Mesenchymal stem cell (in vitro differentiated cells and primary cell): ENCODE data around the gene IL18R1.

Experiments used
- DNase-seq: peaks from one replicate; pipeline ENCODE4 v3.0.0-alpha.2; 2013
- H2AFZ ChIP-seq: one replicate; pipeline ENCODE4 v1.6.1; 2013; ENCODE audit warnings: low read depth, mild to moderate bottlenecking, control low read depth, inconsistent platforms, low read length, moderate library complexity
- H2AK5ac ChIP-seq: 2 replicates; pipeline ENCODE4 v1.6.1; 2013; ENCODE audit warnings: low read length, moderate library complexity, mild to moderate bottlenecking, inconsistent platforms; ENCODE audit not compliant: severe bottlenecking
- H2BK120ac ChIP-seq: one replicate; pipeline ENCODE4 v1.6.1; 2013; ENCODE audit warnings: low read depth, mild to moderate bottlenecking, inconsistent platforms, low read length, moderate library complexity
- H2BK12ac ChIP-seq, 2 experiments: one replicate each; pipeline ENCODE4 v1.6.1; 2013; ENCODE audit warnings: inconsistent platforms in 2 of 2, low read length in 2 of 2, mild to moderate bottlenecking in 2 of 2, moderate library complexity in 2 of 2, control low read depth in 1 of 2
- H2BK15ac ChIP-seq: one replicate; pipeline ENCODE4 v1.6.1; 2013; ENCODE audit warnings: mild to moderate bottlenecking, low read depth, inconsistent platforms; ENCODE audit not compliant: poor library complexity, severe bottlenecking
- H2BK5ac ChIP-seq: 2 replicates; pipeline ENCODE4 v1.6.1; 2013; ENCODE audit warnings: low read depth, mild to moderate bottlenecking, low read length, control low read depth, inconsistent platforms; ENCODE audit not compliant: poor library complexity, severe bottlenecking
- H3K14ac ChIP-seq, 2 experiments: one replicate each; pipeline ENCODE4 v1.6.1; 2013; ENCODE audit warnings: inconsistent platforms in 2 of 2, low read length in 2 of 2, control low read depth in 1 of 2, mild to moderate bottlenecking in 1 of 2, moderate library complexity in 1 of 2
- H3K18ac ChIP-seq, 2 experiments: one replicate each; pipeline ENCODE4 v1.6.1; 2013; ENCODE audit warnings: inconsistent platforms in 2 of 2, low read length in 2 of 2, control low read depth in 1 of 2, low read depth in 1 of 2, mild to moderate bottlenecking in 1 of 2
- H3K23ac ChIP-seq, 2 experiments: one replicate each; pipeline ENCODE4 v1.6.1; 2013; ENCODE audit warnings: inconsistent platforms in 2 of 2, low read length in 2 of 2, mild to moderate bottlenecking in 2 of 2, moderate library complexity in 2 of 2, control low read depth in 1 of 2
- H3K27ac ChIP-seq: 2 replicates; pipeline ENCODE4 v1.5.1; 2013; ENCODE audit warnings: mild to moderate bottlenecking, moderate library complexity, low read length, control low read depth, inconsistent platforms; ENCODE audit not compliant: poor library complexity, severe bottlenecking
- H3K27me3 ChIP-seq, 2 experiments: 2 replicates each; pipeline versions ENCODE4 v1.6.1 to v1.7.0; 2013; ENCODE audit warnings: low read length in 2 of 2, mild to moderate bottlenecking in 2 of 2, moderate library complexity in 2 of 2, control low read depth in 1 of 2, inconsistent platforms in 1 of 2; ENCODE audit not compliant: control insufficient read depth in 1 of 2, insufficient read depth in 1 of 2
- H3K36me3 ChIP-seq, 2 experiments: 2 replicates each; pipeline versions ENCODE4 v1.6.1 to v1.7.0; 2013; ENCODE audit warnings: low read length in 2 of 2, control low read depth in 1 of 2, inconsistent platforms in 1 of 2, low read depth in 1 of 2, mild to moderate bottlenecking in 1 of 2; ENCODE audit not compliant: insufficient read depth in 2 of 2, control insufficient read depth in 1 of 2
- H3K4ac ChIP-seq, 2 experiments: one replicate each; pipeline ENCODE4 v1.6.1; 2013; ENCODE audit warnings: inconsistent platforms in 2 of 2, low read length in 2 of 2, mild to moderate bottlenecking in 2 of 2, moderate library complexity in 2 of 2, control low read depth in 1 of 2, low read depth in 1 of 2
- H3K4me1 ChIP-seq: 2 replicates; pipeline ENCODE4 v1.6.1; 2013; ENCODE audit warnings: low read depth, low read length, control low read depth; ENCODE audit not compliant: control insufficient read depth, insufficient read depth
- H3K4me2 ChIP-seq: 2 replicates; pipeline ENCODE4 v1.6.1; 2013; ENCODE audit warnings: low read length, mild to moderate bottlenecking, inconsistent platforms; ENCODE audit not compliant: poor library complexity, severe bottlenecking
- H3K4me3 ChIP-seq, 2 experiments: 2 replicates each; pipeline versions ENCODE4 v1.5.1 to v1.7.0; 2013; ENCODE audit warnings: low read length in 2 of 2, mild to moderate bottlenecking in 2 of 2, control low read depth in 1 of 2, low read depth in 1 of 2; ENCODE audit not compliant: insufficient read depth in 1 of 2
- H3K79me1 ChIP-seq: replicated peaks from 2 replicates; pipeline ENCODE4 v1.6.1; 2013; ENCODE audit warnings: mild to moderate bottlenecking, control low read depth, low read length, inconsistent platforms; ENCODE audit not compliant: poor library complexity, severe bottlenecking
- H3K9ac ChIP-seq: 2 replicates; pipeline ENCODE4 v1.7.0; 2013; ENCODE audit warnings: mild to moderate bottlenecking, low read length, moderate library complexity
- H3K9me3 ChIP-seq: 2 replicates; pipeline ENCODE4 v1.7.0; 2013; ENCODE audit warnings: mild to moderate bottlenecking, low read length; ENCODE audit not compliant: control insufficient read depth
- H4K8ac ChIP-seq: one replicate; pipeline ENCODE4 v1.6.1; 2013; ENCODE audit warnings: inconsistent platforms, mild to moderate bottlenecking, low read length, moderate library complexity
- H4K91ac ChIP-seq: one replicate; pipeline ENCODE4 v1.6.1; 2013; ENCODE audit warnings: mild to moderate bottlenecking, low read length, inconsistent platforms
- WGBS: methylation state at CpG from one replicate; pipeline ENCODE4 v1.1.7; 2013; ENCODE audit warnings: mixed read lengths; 5-methylcytosine and 5-hydroxymethylcytosine counted together

IL18R1 gene

GRCh38 chr2:102387763-102388546, 32.4 kb downstream of the IL18R1 start:
- H2BK120ac ChIP-seq, result no peak overlapping the region
- no peak overlapping the region for H3K4me2 ChIP-seq
- 95% methylated on average over 7 of the region's 7 CpGs for WGBS
- DNase-seq, result no peak
- H3K79me1 ChIP-seq, result no peaks in the 10 kb centered on the region
- H3K14ac ChIP-seq, result no peak overlapping the region
- H3K4me1 ChIP-seq, result no peaks in the 10 kb centered on the region
- no peak overlapping the region for H3K4ac ChIP-seq
- no peak overlapping the region for H3K23ac ChIP-seq
- H3K18ac ChIP-seq, result no peak overlapping the region
- no peak overlapping the region for H2BK12ac ChIP-seq
- H3K36me3 ChIP-seq, result no peaks in the 10 kb centered on the region
- no peak overlapping the region for H2AFZ ChIP-seq
- no peak overlapping the region for H2BK5ac ChIP-seq
- H2AK5ac ChIP-seq, result no peak overlapping the region
- peaks cover 0 to 2% of the 10 kb centered on the region in 2 experiments for H3K27me3 ChIP-seq
- peaks cover 14% of the 10 kb centered on the region for H3K9me3 ChIP-seq
- H4K91ac ChIP-seq, result no peak overlapping the region
- H3K9ac ChIP-seq, result no peak overlapping the region
- H3K4me3 ChIP-seq, result no peak overlapping the region
- H2BK15ac ChIP-seq, result no peak overlapping the region
- no peak overlapping the region for H4K8ac ChIP-seq
- H3K27ac ChIP-seq, result no peak overlapping the region

- no peak overlapping the region for H3K14ac ChIP-seq
- H3K4me1 ChIP-seq, result no peaks in the 10 kb centered on the region
- no peak overlapping the region for H3K4ac ChIP-seq
- no peak overlapping the region for H3K4me2 ChIP-seq
- DNase-seq, result peak; percentile 1
- H3K9me3 ChIP-seq, result no peaks in the 10 kb centered on the region
- H3K36me3 ChIP-seq, result no peaks in the 10 kb centered on the region
- H3K27me3 ChIP-seq, result peaks cover 0 to 2% of the 10 kb centered on the region in 2 experiments
- no peak overlapping the region for H2BK12ac ChIP-seq
- H3K23ac ChIP-seq, result no peak overlapping the region
- no CpG with 5 or more reads among the region's 2 CpGs for WGBS
- no peak overlapping the region for H3K27ac ChIP-seq
- H2AFZ ChIP-seq, result no peak overlapping the region
- H3K79me1 ChIP-seq, result no peaks in the 10 kb centered on the region
- H3K4me3 ChIP-seq, result no peak overlapping the region
- H2AK5ac ChIP-seq, result no peak overlapping the region
- no peak overlapping the region for H2BK15ac ChIP-seq
- H4K91ac ChIP-seq, result no peak overlapping the region
- H2BK5ac ChIP-seq, result no peak overlapping the region
- H3K18ac ChIP-seq, result no peak overlapping the region
- H3K9ac ChIP-seq, result no peak overlapping the region
- H4K8ac ChIP-seq, result no peak overlapping the region
- no peak overlapping the region for H2BK120ac ChIP-seq
Observed at GRCh38 chr2:102391565-102391964, 36.0 kb downstream of the IL18R1 start.

GRCh38 chr2:102392096-102392495, 36.5 kb downstream of the IL18R1 start:
- H2BK120ac ChIP-seq, result no peak overlapping the region
- no peak overlapping the region for H3K23ac ChIP-seq
- no peak overlapping the region for H3K18ac ChIP-seq
- H3K27me3 ChIP-seq, result peaks cover 0 to 2% of the 10 kb centered on the region in 2 experiments
- H2AK5ac ChIP-seq, result no peak overlapping the region
- H3K79me1 ChIP-seq, result no peaks in the 10 kb centered on the region
- no peaks in the 10 kb centered on the region for H3K4me1 ChIP-seq
- no peaks in the 10 kb centered on the region for H3K36me3 ChIP-seq
- H2BK12ac ChIP-seq, result no peak overlapping the region
- H4K91ac ChIP-seq, result no peak overlapping the region
- H2AFZ ChIP-seq, result no peak overlapping the region
- H3K4me3 ChIP-seq, result no peak overlapping the region
- H2BK5ac ChIP-seq, result no peak overlapping the region
- no peak overlapping the region for H4K8ac ChIP-seq
- no peak overlapping the region for H3K14ac ChIP-seq
- no peak for DNase-seq
- H3K4me2 ChIP-seq, result no peak overlapping the region
- WGBS, result 75% methylated on average over 3 of the region's 3 CpGs
- no peak overlapping the region for H3K27ac ChIP-seq
- H3K9me3 ChIP-seq, result no peaks in the 10 kb centered on the region
- H3K4ac ChIP-seq, result no peak overlapping the region
- no peak overlapping the region for H2BK15ac ChIP-seq
- H3K9ac ChIP-seq, result no peak overlapping the region

GRCh38 chr2:102392942-102393341, 37.3 kb downstream of the IL18R1 start:
- H3K4ac ChIP-seq, result no peak overlapping the region
- H2BK5ac ChIP-seq, result no peak overlapping the region
- no peak overlapping the region for H3K27ac ChIP-seq
- H2BK120ac ChIP-seq, result no peak overlapping the region
- no peak overlapping the region for H3K9ac ChIP-seq
- no peak overlapping the region for H3K4me2 ChIP-seq
- no peaks in the 10 kb centered on the region for H3K9me3 ChIP-seq
- H2BK15ac ChIP-seq, result no peak overlapping the region
- no peaks in the 10 kb centered on the region for H3K27me3 ChIP-seq
- H3K18ac ChIP-seq, result no peak overlapping the region
- no peaks in the 10 kb centered on the region for H3K79me1 ChIP-seq
- no peak overlapping the region for H3K14ac ChIP-seq
- no peak overlapping the region for H2BK12ac ChIP-seq
- H3K23ac ChIP-seq, result no peak overlapping the region
- no peak overlapping the region for H2AFZ ChIP-seq
- H2AK5ac ChIP-seq, result no peak overlapping the region
- H3K36me3 ChIP-seq, result no peaks in the 10 kb centered on the region
- H3K4me1 ChIP-seq, result no peaks in the 10 kb centered on the region
- no peak for DNase-seq
- H3K4me3 ChIP-seq, result no peak overlapping the region
- WGBS, result no CpG with 5 or more reads among the region's 1 CpG
- no peak overlapping the region for H4K91ac ChIP-seq
- no peak overlapping the region for H4K8ac ChIP-seq
